ENCODE measurements around the gene TPI1. TPM values are rescaled to one million over a fixed set of nuclear protein-coding genes. Genes with fewer than 3 reads are reported as not detected.
A peak's percentile ranks its signal among the peaks of the same experiment; 100 is the strongest.

TPI1 gene
- total and polyA plus RNA-seq, 2 of the 8 experiments (the other 6 are each of a cell fraction or from before 2014, with no cell fraction given), result 910 to 3,018 TPM

DNA sequence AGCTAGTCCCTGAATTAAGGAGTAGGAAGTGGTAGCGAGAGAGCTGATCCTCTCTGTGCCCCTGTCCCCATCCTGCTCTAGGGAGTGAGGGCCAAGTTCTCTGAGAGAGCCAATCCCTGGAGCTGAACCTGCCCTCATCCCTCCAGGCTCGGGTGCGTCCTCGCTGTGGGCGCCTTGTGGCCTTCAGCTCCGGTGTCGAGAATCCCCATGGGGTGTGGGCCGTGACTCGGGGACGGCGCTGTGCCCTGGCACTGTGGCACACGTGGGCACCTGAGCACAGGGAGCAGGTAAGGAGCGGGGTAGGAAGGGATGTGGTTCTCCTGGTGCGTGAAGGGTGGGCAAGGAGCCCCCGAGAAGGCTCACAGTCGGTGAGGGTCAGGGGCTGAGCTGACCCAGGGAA is 28.5 kb upstream of the TPI1 start:
- no peak overlapping the region for H2AK5ac ChIP-seq (ENCODE audit: low read depth, low read length)
- no peaks in the 10 kb centered on the region for H3K79me2 ChIP-seq (ENCODE audit: control insufficient read depth in 1 of 2, insufficient read depth in 2 of 2, low read length in 2 of 2)
- no peak overlapping the region for H3K14ac ChIP-seq (ENCODE audit: insufficient read length)
- H3K4ac ChIP-seq (replicated peaks; ENCODE audit: insufficient read length, low read depth, low read length), result no peak overlapping the region
- no peak overlapping the region for H4K91ac ChIP-seq (replicated peaks; ENCODE audit: insufficient read length, low read length)
- no peak overlapping the region; the same call in 1 of the 2 replicates for H2BK5ac ChIP-seq (ENCODE audit: low read depth, low read length)
- no peak overlapping the region for H4K5ac ChIP-seq (ENCODE audit: insufficient read length, low read depth, low read length)
- no peak overlapping the region for H2BK20ac ChIP-seq (ENCODE audit: low read length)
- no peak overlapping the region for H3K9ac ChIP-seq (replicated peaks in 1 of 4; ENCODE audit: extremely low read depth in 1 of 4, low read depth in 3 of 4, low read length in 3 of 4)
- no peak overlapping the region for H3K4me3 ChIP-seq (ENCODE audit: extremely low read depth in 1 of 4, insufficient read depth in 2 of 4, low read depth in 3 of 4, low read length in 4 of 4)
- no peak overlapping the region for H2BK15ac ChIP-seq (ENCODE audit: low read length)
- no peak overlapping the region for H2BK12ac ChIP-seq (ENCODE audit: low read depth, low read length)
- H3K27ac ChIP-seq (ENCODE audit: low read depth, low read length), result no peak overlapping the region
- FAIRE-seq (no peak), DNase-seq (ENCODE audit: low read depth in 1 of 2, low spot score in 2 of 2) (no peak)
- H3K79me1 ChIP-seq (ENCODE audit: low read depth, low read length), result no peaks in the 10 kb centered on the region
- no peak overlapping the region for H3K23ac ChIP-seq (ENCODE audit: insufficient read length)
- WGBS, 2 experiments (ENCODE audit: extremely low coverage in 1 of 2, insufficient coverage in 1 of 2, insufficient read length in 1 of 2, insufficient replicate concordance in 2 of 2, low coverage in 1 of 2, low lambda C conversion rate in 2 of 2, missing lambda C conversion rate in 1 of 2), result 91% methylated on average over 16 of the region's 16 CpGs; no CpG with 5 or more reads in 1 of the 2 experiments
- H3K18ac ChIP-seq (ENCODE audit: extremely low read depth, low read length), result no peak overlapping the region
- H3K36me3 ChIP-seq (ENCODE audit: control insufficient read depth in 2 of 4, insufficient read depth in 4 of 4, low read length in 3 of 4), result peaks cover 15 to 53% (median 36%) of the 10 kb centered on the region in 4 experiments
- POLR2A ChIA-PET (ENCODE audit: partially characterized antibody), result interaction anchor here (0.8 to 27.1 kb wide), 8 partner anchors 7 to 304 kb away, joined by 3 to 588 read pairs (median 5); partner anchors contain the start of genes C12orf57, CDCA3, GAPDH and GNB3
- H2AFZ ChIP-seq (ENCODE audit: low read length), result no peak overlapping the region
- peaks cover 7 to 8% of the 10 kb centered on the region in 2 experiments for H4K20me1 ChIP-seq (replicated peaks in 1 of 2; ENCODE audit: control insufficient read depth in 1 of 2, insufficient read depth in 2 of 2, low read length in 2 of 2)
- H3K56ac ChIP-seq (replicated peaks; ENCODE audit: insufficient read length, low read depth, low read length), result no peak overlapping the region
- H3K27me3 ChIP-seq (replicated peaks in 1 of 4; ENCODE audit: control insufficient read depth in 3 of 4, extremely low read depth in 1 of 4, insufficient read depth in 3 of 4, low read length in 3 of 4), result no peaks in the 10 kb centered on the region
- peaks cover 0 to 3% (median 2%) of the 10 kb centered on the region in 4 experiments; a peak in 1 of 7 replicates for H3K4me1 ChIP-seq (replicated peaks in 1 of 4; ENCODE audit: control insufficient read depth in 3 of 4, insufficient read depth in 4 of 4, low read length in 3 of 4)
- no peaks in the 10 kb centered on the region for H3K9me3 ChIP-seq (ENCODE audit: insufficient read depth in 2 of 2, low read depth in 1 of 2, low read length in 1 of 2)
- H3K4me2 ChIP-seq (ENCODE audit: insufficient read depth in 1 of 2, low read depth in 2 of 2, low read length in 2 of 2), result no peak overlapping the region
- H2BK120ac ChIP-seq (replicated peaks; ENCODE audit: low read depth, low read length), result no peak overlapping the region
- H3K23me2 ChIP-seq (ENCODE audit: low read depth, low read length), result no peaks in the 10 kb centered on the region
- H4K8ac ChIP-seq (ENCODE audit: extremely low read depth, insufficient read depth, low read length), result peak overlapping the region; percentile 29; the same call in 1 of the 2 replicates
- CTCF ChIA-PET (ENCODE audit: partially characterized antibody), result interaction anchor here (0.5 to 23.7 kb wide), 9 partner anchors 5 to 221 kb away, joined by 3 to 532 read pairs (median 6); partner anchors contain the start of genes CD4, CDCA3, GNB3 and LAG3
- TF ChIP-seq HDAC2 (IDR thresholded peaks at IDR 0.05; ENCODE audit: borderline replicate concordance in 1 of 2, low read depth in 2 of 2, low read length in 2 of 2) (no peak), EGR1 (IDR thresholded peaks at IDR 0.05; ENCODE audit: borderline replicate concordance, low read depth, low read length) (no peak), PHF8 (conservative IDR thresholded peaks at IDR 0.05; ENCODE audit: low read depth, low read length) (no peak), YY1 (IDR thresholded peaks at IDR 0.05; ENCODE audit: low read depth, low read length) (no peak), NANOG (IDR thresholded peaks at IDR 0.05; ENCODE audit: insufficient read depth, low read depth, low read length, poor library complexity, severe bottlenecking) (no peak), EZH2 (IDR thresholded peaks at IDR 0.05; ENCODE audit: low read depth, low read length, severe bottlenecking) (no peak), SP2 (IDR thresholded peaks at IDR 0.05; ENCODE audit: low read length) (no peak), JUND (IDR thresholded peaks at IDR 0.05; ENCODE audit: low read length) (no peak), CHD1 (IDR thresholded peaks at IDR 0.05; ENCODE audit: low read depth, low read length) (no peak), KDM1A (IDR thresholded peaks at IDR 0.05; ENCODE audit: borderline replicate concordance, low read length) (no peak), CTBP2 (IDR thresholded peaks at IDR 0.05; ENCODE audit: borderline replicate concordance, insufficient read depth, insufficient read length, low read length) (no peak), TAF7 (optimal IDR thresholded peaks at IDR 0.05; ENCODE audit: borderline replicate concordance, low read depth, low read length) (no peak)

Measured in H1 (cell line).